ENCODE measurements around the gene ATF6B.

DNA sequence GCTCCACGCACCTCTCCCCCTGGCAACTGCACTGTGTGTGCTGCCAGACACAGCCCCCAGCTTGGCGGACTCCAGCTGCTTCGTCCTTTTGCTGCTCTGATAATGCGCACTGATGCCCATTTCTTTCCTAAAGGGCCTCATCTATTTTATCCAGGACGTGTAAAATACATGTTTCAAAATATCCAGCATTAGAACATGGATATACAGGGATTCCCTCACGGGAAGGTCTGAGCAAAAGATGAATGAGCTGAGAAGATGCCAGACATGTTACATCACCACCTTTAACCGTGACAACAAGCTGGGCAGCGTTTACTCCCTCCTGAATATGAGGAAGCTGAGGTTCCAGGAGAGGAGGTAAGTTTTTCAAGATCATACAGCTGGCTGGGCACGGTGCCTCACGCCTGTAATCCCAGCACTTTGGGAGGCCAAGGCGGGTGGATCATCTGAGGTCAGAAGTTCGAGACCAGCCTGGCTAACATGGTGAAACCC, 51.7 kb downstream of the ATF6B start:
- TF ChIP-seq GATA2 (IDR thresholded peaks at IDR 0.05; ENCODE audit: low read depth, low read length) (no peak), GATA3 (IDR thresholded peaks at IDR 0.05; ENCODE audit: low read depth, low read length) (no peak)
